ENCODE results near the gene NTN5. TPM values are rescaled to one million over a fixed set of nuclear protein-coding genes. Genes with fewer than 3 reads are reported as not detected.

Gene NTN5
- total RNA-seq, 4 donors from 2014 or later: 0.64 to 2.2 (median 1.3) TPM

GRCh38 chr19:48636859-48637448 lies 35.9 kb downstream of the NTN5 start, which contains the start of gene DBP:
DBP (minus strand) TSS chr19:48637379; CDS start chr19:48636994, 385 bp downstream.
- peak within 1 kb of the TSS; percentile 82 for H3K4me3 ChIP-seq
- no peak for DNase-seq (ENCODE audit: low spot score in 2 of 2)
- peak within 1 kb of the TSS; percentile 94 for H3K27ac ChIP-seq
- TF ChIP-seq CTCF (IDR thresholded peaks at IDR 0.05) (no peak), EP300 (IDR thresholded peaks at IDR 0.05) (no peak), POLR2A (IDR thresholded peaks at IDR 0.05) (no peak), POLR2AphosphoS5 (IDR thresholded peaks at IDR 0.05) (no peak)
- 0% methylated on average over 18 of the region's 40 CpGs for WGBS
- H3K36me3 ChIP-seq: peaks cover 6% of the 10 kb centered on the region
- no peaks in the 10 kb centered on the region for H3K27me3 ChIP-seq
- no peaks in the 10 kb centered on the region for H3K9me3 ChIP-seq
- peaks cover 58% of the 10 kb centered on the region for H3K4me1 ChIP-seq

GRCh38 chr19:48635966-48636858 lies 36.6 kb downstream of the NTN5 start:
- peak in 1 of 2 donors; percentile 81 for DNase-seq (ENCODE audit: low spot score in 2 of 2)
- H3K27ac ChIP-seq: peak overlapping the region; percentile 94
- H3K4me1 ChIP-seq: peaks cover 66% of the 10 kb centered on the region

GRCh38 chr19:48635263-48635965 lies 37.4 kb downstream of the NTN5 start:
- H3K4me3 ChIP-seq: peak overlapping the region; percentile 82
- WGBS: 3% methylated on average over 11 of the region's 67 CpGs
- peaks cover 11% of the 10 kb centered on the region for H3K36me3 ChIP-seq
- H3K27ac ChIP-seq: peak overlapping the region; percentile 94
- no peak for TF ChIP-seq CTCF (IDR thresholded peaks at IDR 0.05)
- TF ChIP-seq POLR2A (IDR thresholded peaks at IDR 0.05): no peak
- no peak for TF ChIP-seq EP300 (IDR thresholded peaks at IDR 0.05)
- TF ChIP-seq POLR2AphosphoS5 (IDR thresholded peaks at IDR 0.05): no peak
- H3K27me3 ChIP-seq: no peaks in the 10 kb centered on the region
- peaks cover 74% of the 10 kb centered on the region for H3K4me1 ChIP-seq
- no peaks in the 10 kb centered on the region for H3K9me3 ChIP-seq
- DNase-seq (ENCODE audit: low spot score in 2 of 2): peak in 1 of 2 donors; percentile 78

More at GRCh38 chr19:48635966-48636858, 36.6 kb downstream of the NTN5 start:
- no peaks in the 10 kb centered on the region for H3K27me3 ChIP-seq
- TF ChIP-seq EP300 (IDR thresholded peaks at IDR 0.05): no peak
- TF ChIP-seq POLR2A (IDR thresholded peaks at IDR 0.05): no peak
- TF ChIP-seq POLR2AphosphoS5 (IDR thresholded peaks at IDR 0.05): no peak
- no peak for TF ChIP-seq CTCF (IDR thresholded peaks at IDR 0.05)
- H3K36me3 ChIP-seq: peaks cover 8% of the 10 kb centered on the region
- WGBS: 2% methylated on average over 34 of the region's 35 CpGs
- H3K4me3 ChIP-seq: peak overlapping the region; percentile 82
- H3K9me3 ChIP-seq: no peaks in the 10 kb centered on the region

- Histone ChIP-seq H3K4me1 (peaks cover 81% of the 10 kb centered on the region), H3K27ac (peak overlapping the region; percentile 94), H3K9me3 (no peaks in the 10 kb centered on the region), H3K4me3 (peak overlapping the region; percentile 82), H3K27me3 (no peaks in the 10 kb centered on the region), H3K36me3 (peaks cover 11% of the 10 kb centered on the region)
- 4% methylated on average over 22 of the region's 37 CpGs for WGBS
- DNase-seq (ENCODE audit: low spot score in 2 of 2): peak; percentile 97 to 99
- no peak for TF ChIP-seq EP300 (IDR thresholded peaks at IDR 0.05)
- TF ChIP-seq POLR2AphosphoS5 (IDR thresholded peaks at IDR 0.05): peak in 2 of 3 donors; percentile 11 to 90
Measured at GRCh38 chr19:48634424-48635262, 38.2 kb downstream of the NTN5 start.

GRCh38 chr19:48634036-48634342 lies 38.8 kb downstream of the NTN5 start:
- TF ChIP-seq CTCF (IDR thresholded peaks at IDR 0.05): no peak
- no peak for TF ChIP-seq POLR2AphosphoS5 (IDR thresholded peaks at IDR 0.05)
- no peak for TF ChIP-seq EP300 (IDR thresholded peaks at IDR 0.05)
- TF ChIP-seq POLR2A (IDR thresholded peaks at IDR 0.05): no peak
- Histone ChIP-seq H3K4me3 (peak overlapping the region; percentile 82), H3K27ac (peak overlapping the region; percentile 94), H3K36me3 (peaks cover 11% of the 10 kb centered on the region), H3K9me3 (no peaks in the 10 kb centered on the region), H3K4me1 (peaks cover 78% of the 10 kb centered on the region), H3K27me3 (no peaks in the 10 kb centered on the region)
- DNase-seq (ENCODE audit: low spot score in 2 of 2): no peak
- WGBS: 31% methylated on average over 7 of the region's 7 CpGs

All from suprapubic skin (tissue), 4 donors.